NCI-H524 treated with DMSO at 0.1 percent for 48 hours (cell line): Measurements from ENCODE around the gene TBCEL.
"Not testable (repeated sequence)": the region's sequence is repeated elsewhere in the genome, so short reads cannot be mapped to it uniquely, and the experiment has no call there.

ENCODE experiments used
- DNase-seq: peaks from one replicate; lab custom pipeline; 2025; lab: John Stamatoyannopoulos, UW

TBCEL gene

DNA sequence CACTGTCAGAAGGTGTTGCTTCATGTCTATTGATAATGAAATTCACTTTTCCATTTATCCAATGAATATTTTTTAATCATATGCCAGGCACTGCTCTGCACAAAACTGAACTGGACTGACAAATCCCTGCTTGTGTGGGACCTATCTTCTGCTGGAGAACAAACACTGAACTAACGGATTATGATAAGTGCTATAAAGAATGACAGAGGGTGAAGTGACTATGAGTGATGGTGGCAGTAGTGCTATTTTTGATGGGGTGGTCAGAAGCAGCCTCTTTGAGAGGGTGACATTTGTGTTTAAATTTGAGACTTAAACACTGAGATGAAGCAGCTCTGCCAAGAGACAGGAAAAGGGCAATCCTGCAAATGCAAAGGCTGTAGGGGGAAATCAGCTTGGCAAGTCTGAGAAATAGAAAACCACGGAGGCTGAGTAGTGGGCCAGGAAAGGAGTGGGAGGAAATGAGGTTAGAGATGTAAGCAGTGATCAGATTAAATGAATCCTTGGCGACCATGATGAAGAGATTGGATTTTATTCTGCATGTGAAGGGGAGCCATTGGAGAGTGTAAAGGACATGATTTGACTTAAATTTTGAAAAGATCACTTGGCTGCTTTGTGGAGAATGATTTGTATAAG, 6.0 kb downstream of the TBCEL start:
- no peak for DNase-seq

DNA sequence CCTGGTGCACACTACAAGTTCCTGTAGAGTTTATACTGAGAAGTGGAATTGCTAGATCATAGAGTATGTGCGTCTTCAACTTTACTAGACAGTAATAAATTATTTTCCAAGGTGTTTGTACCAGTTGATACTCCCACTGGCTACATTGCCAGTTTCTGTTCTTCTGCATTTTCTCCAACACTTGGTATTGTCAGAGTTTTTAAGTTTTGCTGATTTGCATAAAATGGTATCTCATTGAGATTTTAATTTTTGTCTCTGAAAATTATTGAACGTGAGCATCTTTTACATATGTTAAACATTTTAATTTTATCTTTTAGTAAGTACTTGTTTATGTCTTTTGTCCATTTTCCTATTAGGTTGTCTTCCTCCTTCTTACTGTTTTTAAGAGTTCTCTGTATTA, 7.3 kb downstream of the TBCEL start:
- no peak for DNase-seq

DNA sequence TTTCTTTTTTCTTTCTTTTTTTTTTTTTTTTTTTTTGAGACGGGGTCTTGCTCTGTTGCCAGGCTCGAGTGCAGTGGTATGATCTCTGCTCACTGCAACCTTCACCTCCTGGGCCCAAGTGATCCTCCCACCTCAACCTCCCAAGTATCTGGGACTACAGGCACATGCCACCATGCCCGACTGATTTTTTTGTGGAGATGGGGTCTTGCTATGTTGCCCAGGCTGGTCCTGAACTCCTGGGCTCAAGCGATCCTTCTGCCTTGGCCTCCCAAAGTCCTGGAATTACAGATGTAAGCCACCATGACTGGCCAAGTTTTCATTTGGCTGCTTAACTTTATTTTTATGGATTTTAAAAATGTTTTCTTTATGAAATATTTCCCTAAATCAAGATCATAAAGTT, 7.7 kb downstream of the TBCEL start:
- DNase-seq: not testable (repeated sequence)

DNA sequence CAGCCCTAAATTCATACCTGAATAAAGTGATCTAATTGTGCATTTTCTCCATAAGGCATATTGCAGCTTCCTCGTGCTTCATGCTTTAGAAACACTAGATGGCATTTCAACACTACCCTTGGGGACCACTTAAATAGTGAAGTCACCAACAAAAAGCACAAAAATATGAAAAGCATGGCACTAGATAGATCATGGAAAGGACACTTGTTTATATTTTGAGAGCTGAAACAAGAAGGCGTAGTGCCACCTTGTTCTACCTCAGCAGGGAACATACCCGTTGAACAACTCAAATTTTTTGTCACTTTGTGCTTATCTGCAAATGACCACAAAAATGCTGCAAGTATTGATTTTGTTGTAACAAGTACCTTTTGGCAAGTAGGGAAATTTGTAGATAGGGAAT, 8.6 kb downstream of the TBCEL start:
- no peak for DNase-seq

DNA sequence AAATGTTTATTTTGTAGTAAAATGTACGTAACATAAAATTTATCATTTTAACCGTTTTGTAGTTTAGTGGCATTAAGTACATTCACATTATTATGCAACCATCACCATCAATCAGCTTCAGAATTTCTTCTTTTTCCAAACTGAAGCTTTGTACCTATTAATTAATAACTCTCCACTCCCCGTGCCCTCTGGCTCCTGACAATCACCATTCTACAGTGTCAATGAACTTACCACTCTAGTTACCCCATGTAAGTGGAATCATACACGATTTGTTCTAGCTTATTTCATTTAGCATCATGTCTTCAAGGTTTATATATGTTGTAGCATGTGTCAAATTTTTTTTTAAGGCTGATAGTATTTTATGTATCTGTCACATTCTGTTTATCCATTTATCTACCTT, 9.7 kb downstream of the TBCEL start:
- no peak for DNase-seq

DNA sequence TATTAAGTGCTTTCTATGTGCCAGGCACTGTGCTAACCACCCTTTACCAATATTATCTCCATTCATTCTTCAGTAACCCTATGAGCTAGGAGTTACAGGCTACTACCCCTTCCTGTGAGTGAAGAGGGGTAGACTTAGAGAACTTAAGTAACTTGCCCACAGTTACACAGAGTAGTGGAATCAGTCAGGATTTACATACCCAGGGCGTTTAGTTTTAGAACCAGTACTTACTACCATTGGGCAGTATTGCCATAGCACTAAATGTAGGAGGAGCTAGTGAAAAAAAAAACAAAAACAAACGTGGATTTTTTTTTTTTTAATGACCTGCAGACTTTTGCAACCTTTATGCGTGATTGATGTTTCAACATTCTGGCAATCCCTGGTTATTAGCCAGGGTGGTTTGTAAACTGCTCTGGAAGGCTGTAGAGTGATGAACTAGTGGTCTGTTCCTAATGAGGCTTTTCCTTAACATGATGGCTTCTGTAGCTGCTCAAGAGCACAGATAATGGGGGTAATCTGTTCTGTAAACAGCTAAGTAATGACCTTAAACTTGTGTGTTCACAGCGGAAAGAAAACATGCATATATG, 11.4 kb downstream of the TBCEL start:
- DNase-seq: no peak

DNA sequence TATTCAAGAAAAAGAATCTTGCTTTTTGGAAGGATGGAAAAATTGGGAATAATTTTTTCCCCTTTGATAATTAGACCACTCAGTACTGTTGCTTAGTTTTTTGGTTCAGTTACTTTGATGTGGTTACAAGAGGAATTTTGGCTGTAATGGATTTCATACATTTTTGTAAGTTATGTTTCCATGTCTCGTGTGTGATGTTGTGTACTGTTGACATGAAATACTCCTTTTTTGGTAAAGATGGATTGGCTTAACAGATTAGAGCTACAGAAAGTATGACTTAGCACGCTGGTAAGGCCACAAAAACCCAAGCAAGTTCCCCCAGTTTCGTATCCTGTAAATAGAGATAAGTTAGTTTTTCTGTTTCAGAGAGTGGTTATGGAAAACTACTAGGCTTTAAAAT, 11.9 kb downstream of the TBCEL start:
- DNase-seq: no peak

DNA sequence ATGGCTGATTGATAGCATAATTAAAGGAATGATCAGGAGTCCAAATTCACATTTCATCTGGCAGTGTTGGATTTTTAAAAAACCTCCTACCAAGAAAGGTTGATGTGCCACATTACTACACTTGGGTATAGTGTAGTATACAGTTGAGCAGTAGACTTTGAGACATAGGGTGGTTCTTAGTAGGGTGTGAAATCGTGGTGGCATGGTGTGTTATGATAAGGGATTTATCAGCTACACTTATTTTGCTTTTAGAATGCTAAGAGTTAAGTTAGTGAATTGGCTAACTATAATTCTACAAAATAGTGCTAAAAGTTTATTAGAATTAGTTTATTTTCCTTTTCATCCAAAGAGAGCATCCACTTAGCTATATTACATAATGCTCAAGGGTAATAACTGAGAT, 13.1 kb downstream of the TBCEL start:
- DNase-seq: no peak

DNA sequence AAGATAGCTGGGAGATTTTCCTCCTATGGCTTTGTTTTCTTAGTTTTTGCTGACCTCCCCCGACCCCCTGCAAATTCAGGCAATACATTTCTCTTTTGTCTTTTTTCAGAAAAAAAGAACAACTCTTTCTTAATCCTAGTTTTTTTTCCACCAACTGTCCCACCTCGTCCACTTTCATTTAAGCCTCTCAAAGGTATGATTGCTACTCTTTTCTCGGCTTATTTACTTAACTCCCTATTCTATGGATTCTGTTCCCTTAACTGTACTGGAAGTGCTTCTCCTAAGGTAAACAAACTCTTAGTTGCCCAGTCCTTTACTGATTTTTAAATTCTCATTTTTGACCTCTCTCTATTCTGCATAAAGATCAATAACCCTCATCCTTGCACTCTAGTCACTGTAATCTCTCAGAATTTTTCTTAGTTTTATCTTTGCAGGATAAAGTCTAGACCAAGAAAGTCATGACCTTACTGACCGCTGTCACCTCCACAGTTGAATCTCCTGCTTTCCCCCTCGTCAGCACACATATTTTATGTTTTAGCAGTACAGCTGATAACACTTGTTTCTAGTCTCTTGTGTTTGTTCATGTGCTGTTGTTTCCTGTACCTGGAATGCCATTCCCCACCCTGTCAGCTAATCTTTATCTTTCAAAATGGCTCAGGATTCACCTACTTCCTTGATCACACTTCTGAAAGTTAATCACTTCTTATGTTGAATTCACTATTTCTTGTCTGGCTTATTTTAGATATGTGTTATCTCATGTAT, 14.9 kb downstream of the TBCEL start:
- DNase-seq: no peak

DNA sequence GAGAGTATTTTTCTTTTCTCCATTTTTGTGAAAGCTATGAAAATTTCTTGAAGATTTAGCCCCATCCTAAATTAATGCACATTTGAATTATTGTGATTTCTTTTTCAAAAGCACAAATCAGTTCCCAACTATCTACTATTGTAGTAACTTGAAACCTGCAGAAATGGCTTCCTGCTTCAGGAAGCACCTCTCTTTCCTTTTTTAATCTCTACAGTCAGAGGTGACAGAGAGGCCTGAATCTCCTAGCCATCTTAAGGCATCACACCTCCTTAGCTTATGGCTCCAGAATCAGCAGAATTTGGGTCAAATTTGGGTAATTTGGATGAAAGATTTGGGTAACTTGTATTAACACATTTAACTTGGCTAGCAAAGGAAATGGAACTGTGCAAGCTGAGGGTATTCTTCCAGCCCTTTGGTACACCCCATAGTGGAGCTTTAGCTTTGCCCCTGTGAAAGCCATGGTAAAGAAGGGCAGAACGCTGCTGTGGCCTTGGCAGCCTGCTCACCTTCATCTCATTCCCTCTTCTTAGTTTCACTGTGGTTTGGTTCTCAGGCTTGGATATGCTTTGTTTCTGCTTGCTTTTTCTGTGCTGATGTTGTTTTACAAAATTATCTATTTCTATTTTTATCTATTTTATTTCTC, 16.2 kb downstream of the TBCEL start:
- no peak for DNase-seq

DNA sequence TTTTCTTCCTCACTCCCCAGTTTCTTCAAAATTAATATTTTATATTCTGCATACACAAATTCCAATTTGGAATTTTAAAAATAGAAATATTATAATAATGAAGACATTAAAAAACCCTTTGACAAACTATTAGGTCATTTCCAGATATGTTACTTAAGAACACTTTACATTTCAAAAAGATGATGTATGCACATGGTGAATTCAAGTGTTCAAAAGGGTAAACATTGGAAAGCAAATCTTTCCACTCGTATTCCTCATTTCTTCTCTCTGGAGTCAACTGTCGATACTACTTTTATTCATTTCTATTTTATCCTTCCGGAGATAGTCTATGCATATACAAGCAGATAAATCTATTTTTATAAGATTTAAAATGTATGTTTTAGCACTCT, 16.7 kb downstream of the TBCEL start:
- DNase-seq: no peak

DNA sequence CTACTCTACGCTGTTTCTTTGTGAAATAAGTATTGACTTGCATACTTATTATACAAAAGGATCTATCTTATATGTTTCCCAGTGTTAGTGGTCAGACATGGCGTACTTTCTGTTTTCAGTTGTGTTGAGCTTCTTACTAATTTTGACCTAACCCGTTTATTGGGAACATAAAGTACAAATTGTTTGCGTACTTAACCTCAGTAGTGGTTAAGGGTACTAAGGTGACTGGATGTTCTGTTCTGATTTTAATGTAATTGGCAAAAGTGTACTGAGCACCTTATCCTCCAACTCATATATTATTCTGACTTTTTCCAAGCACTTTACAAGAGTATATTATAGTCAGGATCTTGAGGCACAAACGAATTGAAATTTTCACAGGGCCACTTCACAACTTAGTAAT, 17.2 kb downstream of the TBCEL start:
- no peak for DNase-seq

DNA sequence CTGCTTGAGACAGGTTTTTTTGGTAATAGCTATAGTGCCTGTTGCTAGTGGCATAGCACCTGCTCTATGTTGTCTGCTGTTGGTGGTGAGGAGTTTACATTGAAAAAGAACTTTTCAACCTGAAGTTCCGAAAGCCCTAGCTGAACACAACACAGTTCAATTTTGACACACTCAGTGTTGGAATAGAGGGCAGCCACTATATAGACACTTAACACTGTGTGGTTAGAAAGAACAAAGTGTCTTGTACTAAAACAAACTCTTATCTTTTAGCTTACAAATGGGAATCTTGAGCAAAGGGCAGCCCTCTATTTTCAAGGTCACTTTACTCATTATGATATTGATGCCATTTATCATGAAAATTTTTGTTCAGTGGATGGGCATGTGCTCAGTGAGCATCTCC, 18.4 kb downstream of the TBCEL start:
- DNase-seq: no peak

DNA sequence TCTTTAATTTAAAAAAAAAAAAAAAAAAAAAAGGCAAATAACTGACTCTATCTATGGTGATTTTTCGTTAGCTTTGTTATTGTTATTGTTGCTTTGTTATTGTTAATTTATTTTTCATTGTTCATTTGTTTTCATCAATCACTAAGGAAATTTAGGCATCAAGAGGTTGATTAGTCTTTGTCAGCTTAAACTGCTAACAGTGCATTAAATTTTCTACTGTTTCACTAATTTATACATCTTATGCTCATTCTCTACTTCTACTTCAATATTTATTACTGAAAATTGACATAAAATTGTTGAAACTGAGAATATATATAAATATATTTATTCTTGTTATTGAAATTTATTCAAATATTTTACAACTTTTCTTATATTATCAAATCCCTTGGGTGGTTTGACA, 24.0 kb downstream of the TBCEL start:
- no peak for DNase-seq

DNA sequence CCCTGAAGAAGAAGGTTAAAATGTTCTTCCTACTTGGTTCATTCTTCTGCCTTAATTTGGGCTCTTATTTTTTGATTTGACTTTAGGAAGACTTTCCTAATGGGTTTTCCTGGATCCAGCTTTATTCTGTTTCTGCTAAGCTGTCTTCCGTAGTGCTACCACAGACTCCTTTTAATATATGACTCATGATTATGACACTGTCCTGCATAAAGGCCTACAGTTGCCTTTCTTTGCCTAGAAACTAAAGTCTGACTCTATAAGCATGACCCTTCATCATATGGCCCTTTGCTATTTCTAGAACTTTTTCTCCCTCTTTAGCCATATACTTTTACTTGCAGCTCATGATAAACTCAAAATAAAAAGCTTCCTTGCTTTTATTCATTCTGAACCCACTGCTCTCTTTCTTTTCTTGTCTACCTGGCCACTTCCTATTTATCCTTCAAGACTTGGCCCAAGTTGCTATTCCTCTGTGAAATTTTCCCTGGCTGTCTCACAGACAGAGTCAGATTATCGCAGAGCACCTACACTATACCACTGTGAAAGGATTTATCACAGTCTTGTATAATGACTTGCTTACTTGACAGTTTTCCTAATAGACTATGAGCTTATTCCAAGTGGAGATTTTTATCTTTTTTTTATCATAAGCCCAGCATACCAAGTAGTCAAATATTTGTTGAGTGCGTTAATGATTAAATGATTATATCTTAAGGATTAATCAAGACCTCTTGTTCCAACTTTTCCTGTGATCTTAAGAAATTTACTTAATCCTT, 24.7 kb downstream of the TBCEL start:
- no peak for DNase-seq

DNA sequence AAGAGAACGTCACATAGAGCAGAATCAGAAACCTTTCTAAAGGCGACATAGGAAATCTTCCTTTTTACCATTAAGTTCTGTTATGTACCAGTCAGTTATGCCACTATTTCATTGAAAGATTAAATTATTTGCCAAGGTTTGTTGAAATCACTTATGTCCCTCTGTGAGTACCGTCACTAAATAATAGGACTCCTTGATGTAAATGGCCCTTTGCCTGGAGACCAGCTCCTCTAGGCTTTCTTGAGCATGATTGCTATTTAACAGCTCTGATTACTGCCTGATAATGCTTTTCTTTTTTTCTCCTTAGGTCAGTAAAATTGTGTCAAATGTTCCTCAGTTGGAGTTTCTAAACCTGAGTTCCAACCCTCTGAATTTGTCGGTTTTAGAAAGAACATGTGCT, 29.3 kb downstream of the TBCEL start:
- no peak for DNase-seq

DNA sequence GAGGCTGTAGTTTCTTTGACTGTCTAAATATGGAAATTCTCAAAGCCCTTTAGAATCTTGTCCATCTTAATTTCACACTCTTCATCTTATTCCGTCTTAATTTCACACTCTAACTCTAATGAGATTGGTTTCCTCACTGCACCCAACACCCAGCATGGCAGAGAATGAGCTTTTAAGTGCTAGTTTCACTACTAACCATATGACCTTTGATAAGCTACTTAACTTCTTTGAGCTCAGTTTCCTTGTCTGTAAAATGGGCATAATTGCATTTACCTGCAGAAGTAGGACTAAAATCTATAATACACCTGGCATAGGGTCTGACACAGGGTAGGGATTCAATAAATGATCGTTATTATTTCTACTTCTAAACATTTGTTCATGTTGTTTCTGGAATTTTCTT, 30.4 kb downstream of the TBCEL start:
- DNase-seq: no peak

DNA sequence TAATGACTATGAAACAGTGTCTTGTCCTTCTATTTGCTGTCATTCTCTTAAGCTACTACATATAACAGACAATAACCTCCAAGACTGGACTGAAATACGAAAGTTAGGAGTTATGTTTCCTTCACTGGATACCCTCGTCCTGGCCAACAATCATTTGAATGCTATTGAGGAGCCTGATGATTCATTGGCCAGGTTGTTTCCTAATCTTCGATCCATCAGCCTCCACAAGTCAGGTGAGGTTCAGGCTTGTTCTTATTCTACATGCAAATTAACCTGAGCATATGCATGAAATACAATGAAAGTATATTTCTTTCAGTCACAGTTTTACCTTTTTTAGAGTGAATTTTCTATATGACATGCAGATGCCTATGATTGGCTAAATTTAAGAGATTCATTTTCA, 31.2 kb downstream of the TBCEL start:
- no peak for DNase-seq

DNA sequence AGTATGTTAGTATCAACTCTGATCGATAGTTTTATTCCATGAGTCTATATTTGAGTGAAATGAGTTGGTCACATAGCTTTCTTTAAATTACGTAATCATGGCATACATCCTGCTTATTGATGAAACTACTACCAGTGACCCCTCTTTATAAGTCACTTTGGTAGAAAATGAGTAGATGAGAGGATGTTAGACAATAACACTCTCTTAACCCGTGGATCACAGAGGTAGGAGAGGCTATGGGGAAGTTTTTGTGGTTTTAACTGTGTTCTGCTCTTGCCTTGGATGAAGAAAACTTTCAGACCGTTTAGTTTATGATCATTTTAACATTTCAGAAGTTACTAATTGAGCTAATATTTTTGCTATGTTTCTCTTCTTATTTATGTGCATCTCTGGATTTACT, 34.0 kb downstream of the TBCEL start:
- no peak for DNase-seq

DNA sequence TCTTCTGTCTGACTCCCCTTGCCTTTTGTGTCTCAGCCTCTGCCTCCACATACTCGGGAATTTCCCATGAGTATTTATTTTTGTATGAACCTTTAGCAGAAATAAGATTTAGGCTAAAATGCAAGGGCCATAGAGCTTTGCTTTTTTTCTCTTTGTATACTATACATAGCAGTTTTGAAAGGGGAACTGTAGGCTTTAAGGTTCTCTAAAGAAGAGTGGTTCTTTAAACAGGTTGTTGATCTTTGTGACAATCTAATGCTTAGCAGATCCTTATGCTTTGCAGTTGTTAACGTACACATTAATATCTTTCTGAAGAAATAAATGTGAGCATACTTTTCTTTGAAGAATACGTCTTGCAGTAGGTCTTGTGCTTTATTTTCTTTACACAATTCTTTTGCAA, 35.0 kb downstream of the TBCEL start:
- DNase-seq: no peak

DNA sequence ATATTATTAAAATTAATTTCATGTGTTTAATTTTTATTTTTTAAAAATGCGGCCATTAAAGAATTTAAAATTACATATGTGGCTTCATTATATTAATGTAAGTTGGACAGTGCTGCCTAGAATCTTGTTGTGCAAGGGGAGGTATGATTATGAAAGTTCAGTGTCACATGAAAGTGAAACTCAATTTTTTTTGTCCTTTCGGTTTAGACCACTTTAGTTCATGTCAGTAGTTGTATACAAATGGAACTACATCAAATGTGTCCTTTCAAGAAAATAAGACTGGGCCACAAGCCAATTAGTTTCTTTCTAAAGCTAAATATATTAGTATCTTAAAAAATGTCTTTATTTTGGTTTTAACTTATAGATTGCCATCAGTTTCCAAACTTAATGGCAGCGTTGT, 35.7 kb downstream of the TBCEL start:
- no peak for DNase-seq

DNA sequence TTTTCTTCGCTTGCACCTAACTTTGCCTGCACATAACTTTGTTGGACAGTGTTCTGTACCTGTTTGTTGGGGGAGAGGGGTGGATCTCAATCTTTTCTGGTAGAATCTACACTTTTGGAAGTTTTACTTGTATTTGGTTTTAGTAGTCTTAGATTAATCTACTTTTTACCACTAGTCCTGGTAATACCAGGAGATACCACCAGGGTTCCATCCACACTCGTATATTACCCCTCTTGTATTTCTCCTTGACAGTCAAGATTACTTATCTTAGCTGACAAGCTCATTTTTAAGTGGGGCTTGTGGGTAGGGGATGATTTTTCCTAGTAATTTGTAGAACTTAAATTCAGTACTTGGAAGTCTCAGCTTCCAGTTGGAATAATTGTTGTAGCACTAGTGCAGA, 39.8 kb downstream of the TBCEL start:
- no peak for DNase-seq

DNA sequence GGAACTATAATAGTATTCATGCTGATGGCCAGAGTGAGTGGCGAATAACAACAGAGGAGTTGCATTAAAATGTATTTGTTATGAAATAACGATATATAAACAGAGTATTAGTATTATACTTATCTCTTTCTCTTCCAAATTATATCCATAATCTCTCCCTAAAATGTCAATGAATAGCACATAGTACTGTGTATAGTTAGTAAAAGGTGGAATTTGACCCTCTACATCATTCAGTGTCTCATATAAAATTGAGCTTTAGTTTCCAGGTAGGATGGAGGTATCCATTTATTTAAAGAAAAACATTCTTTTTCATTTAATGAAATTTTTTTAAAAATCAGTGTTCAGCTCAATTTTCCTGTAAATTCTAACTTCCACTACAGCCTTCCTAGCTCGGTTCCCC, 42.7 kb downstream of the TBCEL start:
- DNase-seq: no peak
